D721Med (cell line): ENCODE results near the gene GP2.

Experiments
- DNase-seq: peaks from one replicate; pipeline ENCODE4 v3.0.0; 2011; ENCODE audit warnings: low spot score; ENCODE audit not compliant: insufficient read length
- FAIRE-seq: peaks from 2 replicates; lab custom pipeline; 2011; peaks lifted over from hg19 to GRCh38; lab: Jason Lieb, UNC
- TF ChIP-seq, protein P1 (sequence below): IDR thresholded peaks from 2 replicates; pipeline ENCODE4 v1.5.1; 2012; ENCODE audit warnings: mild to moderate bottlenecking, control low read depth; ENCODE audit not compliant: insufficient read depth; ENCODE audit errors: missing control alignments

GP2 gene

DNA sequence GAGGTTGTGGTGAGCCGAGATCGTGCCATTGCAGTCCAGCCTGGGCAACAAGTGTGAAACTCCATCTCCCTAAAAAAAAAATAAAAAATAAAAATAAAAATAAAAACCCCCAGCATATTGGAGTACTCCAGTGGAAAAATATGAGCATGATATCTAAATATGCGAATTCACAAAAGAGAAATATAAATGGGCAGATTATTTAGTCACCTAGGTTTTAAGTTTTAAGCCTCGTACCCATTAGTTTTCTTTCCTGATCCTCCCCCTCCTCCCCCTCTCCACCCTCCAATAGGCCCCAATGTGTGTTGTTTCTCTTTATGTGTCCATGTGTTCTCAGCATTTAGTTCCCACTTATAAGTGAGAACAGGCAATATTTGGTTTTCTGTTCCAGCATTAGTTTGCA, 62.3 kb downstream of the GP2 start:
- DNase-seq = no peak
- TF ChIP-seq, protein P1, sequence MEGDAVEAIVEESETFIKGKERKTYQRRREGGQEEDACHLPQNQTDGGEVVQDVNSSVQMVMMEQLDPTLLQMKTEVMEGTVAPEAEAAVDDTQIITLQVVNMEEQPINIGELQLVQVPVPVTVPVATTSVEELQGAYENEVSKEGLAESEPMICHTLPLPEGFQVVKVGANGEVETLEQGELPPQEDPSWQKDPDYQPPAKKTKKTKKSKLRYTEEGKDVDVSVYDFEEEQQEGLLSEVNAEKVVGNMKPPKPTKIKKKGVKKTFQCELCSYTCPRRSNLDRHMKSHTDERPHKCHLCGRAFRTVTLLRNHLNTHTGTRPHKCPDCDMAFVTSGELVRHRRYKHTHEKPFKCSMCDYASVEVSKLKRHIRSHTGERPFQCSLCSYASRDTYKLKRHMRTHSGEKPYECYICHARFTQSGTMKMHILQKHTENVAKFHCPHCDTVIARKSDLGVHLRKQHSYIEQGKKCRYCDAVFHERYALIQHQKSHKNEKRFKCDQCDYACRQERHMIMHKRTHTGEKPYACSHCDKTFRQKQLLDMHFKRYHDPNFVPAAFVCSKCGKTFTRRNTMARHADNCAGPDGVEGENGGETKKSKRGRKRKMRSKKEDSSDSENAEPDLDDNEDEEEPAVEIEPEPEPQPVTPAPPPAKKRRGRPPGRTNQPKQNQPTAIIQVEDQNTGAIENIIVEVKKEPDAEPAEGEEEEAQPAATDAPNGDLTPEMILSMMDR = no peak
- FAIRE-seq = no peak

DNA sequence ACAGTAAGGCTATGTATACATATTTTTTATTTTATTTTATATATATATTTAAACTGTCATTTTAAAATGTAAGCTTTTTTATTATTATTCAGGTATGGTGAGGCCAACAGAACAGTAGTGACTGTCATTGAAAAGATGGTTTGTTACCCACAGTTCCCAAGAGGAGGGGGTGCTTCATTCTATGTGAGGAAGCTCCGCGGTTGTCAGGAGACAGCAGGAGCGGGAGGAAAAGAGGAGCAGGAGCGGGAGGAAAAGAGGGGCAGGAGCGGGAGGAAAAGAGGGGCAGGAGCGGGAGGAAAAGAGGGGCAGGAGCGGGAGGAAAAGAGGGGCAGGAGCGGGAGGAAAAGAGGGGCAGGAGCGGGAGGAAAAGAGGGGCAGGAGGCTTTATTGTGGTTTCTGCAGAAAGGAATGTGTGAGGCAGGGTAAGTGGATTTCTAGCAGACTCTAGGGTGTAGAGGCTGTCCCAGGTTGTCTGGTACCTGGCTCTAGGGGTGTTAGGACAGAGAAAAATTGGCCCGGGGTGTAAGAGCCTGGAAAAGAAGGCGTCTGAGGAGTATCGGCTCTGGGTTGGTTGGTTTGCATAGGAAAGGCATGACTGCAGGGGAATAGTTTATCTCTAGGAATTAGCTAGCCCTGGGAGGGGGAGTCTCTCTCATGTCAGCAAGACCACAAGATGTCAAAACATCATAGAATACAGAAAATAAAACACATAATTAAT, 64.0 kb downstream of the GP2 start:
- TF ChIP-seq, protein P1 = no peak
- FAIRE-seq (no peak), DNase-seq (no peak)

GRCh38 chr16:20262248-20262647, 65.1 kb downstream of the GP2 start:
- TF ChIP-seq, protein P1 = no peak
- DNase-seq = no peak
- FAIRE-seq = no peak

- TF ChIP-seq, protein P1 = no peak
- FAIRE-seq = no peak
- no peak for DNase-seq
Measured at GRCh38 chr16:20260215-20261009, 66.9 kb downstream of the GP2 start.
